ENCODE results near the gene F12.

- TF ChIP-seq POLR2AphosphoS5 (IDR thresholded peaks at IDR 0.05; ENCODE audit: low read depth, low read length) (no peak), REST (IDR thresholded peaks at IDR 0.05; ENCODE audit: insufficient read depth in 1 of 2, low read depth in 2 of 2, low read length in 1 of 2) (no peak), TCF7L2 (IDR thresholded peaks at IDR 0.05; ENCODE audit: low read depth, low read length) (no peak), SIN3A (IDR thresholded peaks at IDR 0.05; ENCODE audit: borderline replicate concordance, insufficient read depth, low read depth, low read length) (no peak)
- TF ChIP-seq, protein P1, sequence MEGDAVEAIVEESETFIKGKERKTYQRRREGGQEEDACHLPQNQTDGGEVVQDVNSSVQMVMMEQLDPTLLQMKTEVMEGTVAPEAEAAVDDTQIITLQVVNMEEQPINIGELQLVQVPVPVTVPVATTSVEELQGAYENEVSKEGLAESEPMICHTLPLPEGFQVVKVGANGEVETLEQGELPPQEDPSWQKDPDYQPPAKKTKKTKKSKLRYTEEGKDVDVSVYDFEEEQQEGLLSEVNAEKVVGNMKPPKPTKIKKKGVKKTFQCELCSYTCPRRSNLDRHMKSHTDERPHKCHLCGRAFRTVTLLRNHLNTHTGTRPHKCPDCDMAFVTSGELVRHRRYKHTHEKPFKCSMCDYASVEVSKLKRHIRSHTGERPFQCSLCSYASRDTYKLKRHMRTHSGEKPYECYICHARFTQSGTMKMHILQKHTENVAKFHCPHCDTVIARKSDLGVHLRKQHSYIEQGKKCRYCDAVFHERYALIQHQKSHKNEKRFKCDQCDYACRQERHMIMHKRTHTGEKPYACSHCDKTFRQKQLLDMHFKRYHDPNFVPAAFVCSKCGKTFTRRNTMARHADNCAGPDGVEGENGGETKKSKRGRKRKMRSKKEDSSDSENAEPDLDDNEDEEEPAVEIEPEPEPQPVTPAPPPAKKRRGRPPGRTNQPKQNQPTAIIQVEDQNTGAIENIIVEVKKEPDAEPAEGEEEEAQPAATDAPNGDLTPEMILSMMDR (IDR thresholded peaks at IDR 0.05): no peak
These were observed 31.2 kb downstream of the F12 start for GRCh38 chr5:177377851-177378776.

Data from Panc1 (cell line).